ENCODE measurements around the gene CLCN3. TPM values are rescaled to one million over a fixed set of nuclear protein-coding genes. Genes with fewer than 3 reads are reported as not detected.
"Not testable (repeated sequence)": the region's sequence is repeated elsewhere in the genome, so short reads cannot be mapped to it uniquely, and the experiment has no call there.

Gene CLCN3
- polyA plus RNA-seq, 2 donors: 18.8 to 22.3 TPM

DNA sequence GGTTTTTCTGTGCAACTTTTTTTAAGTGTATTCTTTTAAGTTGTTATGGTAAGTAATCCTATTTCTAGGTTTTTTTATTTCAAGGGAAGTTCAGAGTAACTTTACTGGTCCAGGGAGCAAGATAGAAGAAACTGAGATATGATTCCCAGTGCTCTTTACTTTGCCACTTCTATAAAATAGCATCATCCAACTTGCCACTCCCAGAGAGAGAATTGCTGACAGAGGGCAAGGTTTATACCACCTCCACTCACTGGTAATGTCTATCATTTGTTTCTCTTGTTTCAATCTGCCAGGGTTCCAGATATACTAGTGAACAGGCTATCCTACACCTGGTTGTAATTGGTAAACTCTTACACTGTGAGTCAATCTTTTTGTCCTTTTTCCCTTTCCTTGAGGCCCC is 3.5 kb upstream of the CLCN3 start:
- Histone ChIP-seq H3K36me3 (ENCODE audit: control insufficient read depth in 2 of 2, insufficient read depth in 2 of 2, low read length in 1 of 2) (no peaks in the 10 kb centered on the region), H3K4me3 (ENCODE audit: low read depth in 1 of 2, low read length in 2 of 2) (no peak overlapping the region), H3K27ac (ENCODE audit: low read depth in 2 of 2, low read length in 1 of 2) (no peak overlapping the region), H3K4me1 (ENCODE audit: control insufficient read depth in 2 of 2, insufficient read depth in 2 of 2, low read length in 1 of 2) (no peaks in the 10 kb centered on the region), H3K27me3 (ENCODE audit: control insufficient read depth in 1 of 2, insufficient read depth in 2 of 2, low read length in 2 of 2) (no peaks in the 10 kb centered on the region), H3K9me3 (ENCODE audit: control insufficient read depth in 2 of 2, insufficient read depth in 1 of 2, low read depth in 1 of 2, low read length in 1 of 2) (no peaks in the 10 kb centered on the region)

DNA sequence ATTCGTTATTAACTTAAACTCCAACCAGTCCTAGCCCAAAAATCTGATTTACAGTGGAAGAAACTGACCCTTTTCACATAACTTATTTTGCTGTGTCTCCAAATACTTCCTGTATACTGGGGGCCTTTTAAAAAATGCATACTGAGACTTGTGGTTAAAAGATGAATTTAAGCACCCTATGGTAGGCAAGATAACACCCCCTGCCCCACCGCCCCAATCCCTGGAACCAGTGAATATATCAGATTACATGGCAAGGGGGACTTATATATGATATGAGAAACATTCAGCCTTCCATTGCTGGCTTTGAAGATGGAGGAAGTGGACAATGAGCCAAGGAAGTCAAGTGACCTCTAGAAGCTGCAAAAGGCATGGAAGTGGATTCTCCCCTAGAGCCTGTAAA is 3.1 kb upstream of the CLCN3 start:
- H3K36me3 ChIP-seq (ENCODE audit: control insufficient read depth in 2 of 2, insufficient read depth in 2 of 2, low read length in 1 of 2): no peaks in the 10 kb centered on the region
- H3K27ac ChIP-seq (ENCODE audit: low read depth in 2 of 2, low read length in 1 of 2): no peak overlapping the region
- no peak overlapping the region for H3K4me3 ChIP-seq (ENCODE audit: low read depth in 1 of 2, low read length in 2 of 2)
- H3K9me3 ChIP-seq (ENCODE audit: control insufficient read depth in 2 of 2, insufficient read depth in 1 of 2, low read depth in 1 of 2, low read length in 1 of 2): no peaks in the 10 kb centered on the region
- no peaks in the 10 kb centered on the region for H3K27me3 ChIP-seq (ENCODE audit: control insufficient read depth in 1 of 2, insufficient read depth in 2 of 2, low read length in 2 of 2)
- no peaks in the 10 kb centered on the region for H3K4me1 ChIP-seq (ENCODE audit: control insufficient read depth in 2 of 2, insufficient read depth in 2 of 2, low read length in 1 of 2)
- 85 to 87% methylated on average over 2 of the region's 2 CpGs for WGBS, 2 donors

DNA sequence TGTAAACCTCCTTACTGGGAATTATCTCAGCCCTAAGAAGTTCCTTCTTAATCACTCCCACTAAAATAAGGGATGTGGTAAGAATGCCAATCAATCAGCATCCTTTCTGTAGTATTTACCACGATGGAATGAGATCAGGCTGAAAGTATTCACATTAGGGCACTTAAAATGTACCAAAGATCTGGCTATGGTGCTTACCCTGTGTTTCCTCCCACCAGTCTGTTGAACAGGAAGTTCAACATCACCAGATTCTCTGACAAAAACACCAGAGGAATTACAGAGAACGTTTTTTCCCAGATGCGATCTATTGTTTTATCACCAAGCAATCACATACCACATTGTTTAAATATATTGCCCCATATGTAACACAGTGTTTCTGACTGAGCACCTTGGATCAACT is 2.1 kb upstream of the CLCN3 start:
- no peaks in the 10 kb centered on the region for H3K36me3 ChIP-seq (ENCODE audit: control insufficient read depth in 2 of 2, insufficient read depth in 2 of 2, low read length in 1 of 2)
- no peak overlapping the region for H3K4me3 ChIP-seq (ENCODE audit: low read depth in 1 of 2, low read length in 2 of 2)
- H3K4me1 ChIP-seq (ENCODE audit: control insufficient read depth in 2 of 2, insufficient read depth in 2 of 2, low read length in 1 of 2): no peaks in the 10 kb centered on the region
- H3K27ac ChIP-seq (ENCODE audit: low read depth in 2 of 2, low read length in 1 of 2): no peak overlapping the region
- 47 to 59% methylated on average over 3 of the region's 3 CpGs for WGBS, 2 donors
- H3K27me3 ChIP-seq (ENCODE audit: control insufficient read depth in 1 of 2, insufficient read depth in 2 of 2, low read length in 2 of 2): no peaks in the 10 kb centered on the region
- H3K9me3 ChIP-seq (ENCODE audit: control insufficient read depth in 2 of 2, insufficient read depth in 1 of 2, low read depth in 1 of 2, low read length in 1 of 2): no peaks in the 10 kb centered on the region

DNA sequence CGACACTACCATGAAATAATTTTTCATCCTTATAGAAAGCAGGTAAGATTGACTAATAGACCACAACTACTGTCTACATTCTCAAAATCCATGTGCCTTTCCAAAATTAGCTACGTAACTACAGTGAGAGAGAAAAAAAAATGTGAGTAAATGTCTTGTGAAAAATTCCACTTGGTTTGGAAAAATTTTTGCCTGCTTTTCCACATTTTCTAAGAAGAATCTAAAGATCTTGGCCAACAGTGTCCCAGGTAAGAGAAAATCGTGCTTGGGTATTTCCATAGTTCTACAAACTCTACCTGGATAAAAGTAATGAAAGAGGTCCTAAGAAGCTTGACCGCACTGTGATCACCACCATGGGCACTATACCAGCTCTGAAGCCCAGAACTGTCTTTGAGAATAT is 1.4 kb upstream of the CLCN3 start:
- 84 to 88% methylated on average over 4 of the region's 4 CpGs for WGBS, 2 donors
- Histone ChIP-seq H3K36me3 (ENCODE audit: control insufficient read depth in 2 of 2, insufficient read depth in 2 of 2, low read length in 1 of 2) (no peaks in the 10 kb centered on the region), H3K27me3 (ENCODE audit: control insufficient read depth in 1 of 2, insufficient read depth in 2 of 2, low read length in 2 of 2) (no peaks in the 10 kb centered on the region), H3K4me3 (ENCODE audit: low read depth in 1 of 2, low read length in 2 of 2) (peak overlapping the region in 1 of 2 donors; percentile 73), H3K27ac (ENCODE audit: low read depth in 2 of 2, low read length in 1 of 2) (no peak overlapping the region), H3K4me1 (ENCODE audit: control insufficient read depth in 2 of 2, insufficient read depth in 2 of 2, low read length in 1 of 2) (no peaks in the 10 kb centered on the region), H3K9me3 (ENCODE audit: control insufficient read depth in 2 of 2, insufficient read depth in 1 of 2, low read depth in 1 of 2, low read length in 1 of 2) (no peaks in the 10 kb centered on the region)

DNA sequence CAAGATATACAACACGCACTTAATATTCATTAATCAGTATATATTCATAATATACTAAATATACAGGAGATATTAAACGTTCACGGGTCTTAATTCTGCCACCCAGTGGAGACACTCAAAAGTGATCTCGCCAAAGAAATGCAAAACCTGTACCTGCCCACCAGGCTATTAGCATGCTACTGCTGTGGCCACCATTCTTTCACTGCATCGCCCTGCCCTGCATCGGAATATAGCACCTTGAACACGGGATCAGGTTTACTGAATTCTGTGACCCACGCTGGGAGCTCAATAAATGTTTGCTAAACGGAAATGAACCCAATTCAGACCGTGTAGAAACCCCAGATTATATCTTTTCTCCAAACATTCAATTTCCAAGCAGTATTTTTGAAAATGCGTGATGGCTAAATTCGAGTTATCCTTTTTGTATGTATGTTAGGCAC is 840 bp upstream of the CLCN3 start:
- H3K9me3 ChIP-seq (ENCODE audit: control insufficient read depth in 2 of 2, insufficient read depth in 1 of 2, low read depth in 1 of 2, low read length in 1 of 2): no peaks in the 10 kb centered on the region
- WGBS, 2 donors: 1 to 2% methylated on average over 12 of the region's 12 CpGs
- no peaks in the 10 kb centered on the region for H3K27me3 ChIP-seq (ENCODE audit: control insufficient read depth in 1 of 2, insufficient read depth in 2 of 2, low read length in 2 of 2)
- H3K4me3 ChIP-seq (ENCODE audit: low read depth in 1 of 2, low read length in 2 of 2): peak overlapping the region; percentile 64 to 73
- no peaks in the 10 kb centered on the region for H3K36me3 ChIP-seq (ENCODE audit: control insufficient read depth in 2 of 2, insufficient read depth in 2 of 2, low read length in 1 of 2)
- H3K27ac ChIP-seq (ENCODE audit: low read depth in 2 of 2, low read length in 1 of 2): peak overlapping the region; percentile 92 to 99
- no peaks in the 10 kb centered on the region for H3K4me1 ChIP-seq (ENCODE audit: control insufficient read depth in 2 of 2, insufficient read depth in 2 of 2, low read length in 1 of 2)

DNA sequence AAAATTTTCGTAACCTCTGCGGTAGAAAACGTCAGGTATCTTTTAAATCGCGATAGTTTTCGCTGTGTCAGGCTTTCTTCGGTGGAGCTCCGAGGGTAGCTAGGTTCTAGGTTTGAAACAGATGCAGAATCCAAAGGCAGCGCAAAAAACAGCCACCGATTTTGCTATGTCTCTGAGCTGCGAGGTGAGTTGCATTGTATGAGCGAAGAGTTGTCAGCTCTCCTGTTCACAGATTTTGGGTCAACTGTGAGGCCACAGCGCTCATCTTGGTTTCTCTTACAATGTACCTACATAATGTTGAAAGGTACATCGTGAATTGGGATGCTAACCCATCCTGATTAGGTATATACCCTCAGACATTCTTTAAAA is 486 bp downstream of the CLCN3 start:
- 0 to 1% methylated on average over 14 of the region's 14 CpGs for WGBS, 2 donors
- Histone ChIP-seq H3K27me3 (ENCODE audit: control insufficient read depth in 1 of 2, insufficient read depth in 2 of 2, low read length in 2 of 2) (no peaks in the 10 kb centered on the region), H3K9me3 (ENCODE audit: control insufficient read depth in 2 of 2, insufficient read depth in 1 of 2, low read depth in 1 of 2, low read length in 1 of 2) (no peaks in the 10 kb centered on the region), H3K4me3 (ENCODE audit: low read depth in 1 of 2, low read length in 2 of 2) (peak overlapping the region; percentile 64 to 73), H3K27ac (ENCODE audit: low read depth in 2 of 2, low read length in 1 of 2) (peak overlapping the region; percentile 92 to 99), H3K36me3 (ENCODE audit: control insufficient read depth in 2 of 2, insufficient read depth in 2 of 2, low read length in 1 of 2) (no peaks in the 10 kb centered on the region), H3K4me1 (ENCODE audit: control insufficient read depth in 2 of 2, insufficient read depth in 2 of 2, low read length in 1 of 2) (no peaks in the 10 kb centered on the region)

DNA sequence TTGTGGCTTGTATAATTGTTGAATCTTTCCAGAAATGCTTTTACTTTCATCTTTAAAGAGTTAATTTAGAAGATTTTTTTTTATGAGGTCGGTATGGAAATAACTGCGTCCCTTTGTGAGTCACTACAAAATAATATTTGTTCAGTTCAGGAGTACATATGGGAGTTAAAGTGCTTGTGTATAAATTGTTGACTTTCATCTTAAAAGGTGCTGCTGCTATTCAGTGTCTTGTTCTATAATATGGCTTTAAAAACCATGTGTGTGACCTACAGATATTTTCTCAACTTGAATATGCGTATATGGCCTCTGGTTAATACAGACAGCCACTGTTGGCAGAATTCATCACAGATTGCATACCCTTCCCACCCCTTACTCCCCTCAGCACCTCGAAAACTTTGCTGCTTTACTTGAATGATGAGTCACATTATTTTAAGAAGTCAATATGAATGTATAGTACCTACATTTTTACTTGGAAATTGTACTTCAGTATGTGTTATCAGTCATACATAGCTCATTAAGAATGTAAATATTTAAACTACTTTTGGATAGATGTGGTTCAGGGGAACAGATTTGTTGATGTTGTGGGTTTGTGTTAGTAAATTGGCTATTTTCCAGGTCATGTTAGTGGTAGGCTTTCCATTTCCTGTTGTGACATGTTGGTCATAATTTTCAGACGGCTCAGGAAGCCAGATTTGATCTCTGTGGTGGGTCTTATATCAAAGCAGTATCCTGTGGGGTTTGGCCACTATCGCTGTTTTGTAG is 1.5 kb downstream of the CLCN3 start:
- no peaks in the 10 kb centered on the region for H3K4me1 ChIP-seq (ENCODE audit: control insufficient read depth in 2 of 2, insufficient read depth in 2 of 2, low read length in 1 of 2)
- peak overlapping the region; percentile 18 to 51 for H3K27ac ChIP-seq (ENCODE audit: low read depth in 2 of 2, low read length in 1 of 2)
- H3K9me3 ChIP-seq (ENCODE audit: control insufficient read depth in 2 of 2, insufficient read depth in 1 of 2, low read depth in 1 of 2, low read length in 1 of 2): no peaks in the 10 kb centered on the region
- H3K27me3 ChIP-seq (ENCODE audit: control insufficient read depth in 1 of 2, insufficient read depth in 2 of 2, low read length in 2 of 2): no peaks in the 10 kb centered on the region
- 2 to 5% methylated on average over 6 of the region's 6 CpGs for WGBS, 2 donors
- peak overlapping the region; percentile 22 to 73 for H3K4me3 ChIP-seq (ENCODE audit: low read depth in 1 of 2, low read length in 2 of 2)
- no peaks in the 10 kb centered on the region for H3K36me3 ChIP-seq (ENCODE audit: control insufficient read depth in 2 of 2, insufficient read depth in 2 of 2, low read length in 1 of 2)

DNA sequence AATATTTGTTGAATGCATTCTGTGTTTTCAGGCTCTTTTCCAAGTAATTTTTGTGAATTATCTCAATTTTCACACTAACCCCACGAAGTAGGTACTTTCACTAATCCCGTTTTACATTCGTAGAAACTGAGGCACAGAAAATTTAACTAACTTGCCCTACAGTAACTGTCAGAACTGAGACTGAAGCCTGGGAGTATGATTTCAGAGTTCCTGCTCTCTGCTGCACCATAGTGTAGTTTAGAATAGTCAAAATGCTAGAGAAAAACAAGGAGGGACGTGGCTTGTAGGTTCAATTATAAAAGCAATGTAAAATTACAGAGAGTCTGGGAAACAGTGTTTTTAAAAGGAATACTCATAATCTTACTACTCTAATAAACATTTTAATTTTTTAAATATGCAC is 2.2 kb downstream of the CLCN3 start:
- Histone ChIP-seq H3K4me1 (ENCODE audit: control insufficient read depth in 2 of 2, insufficient read depth in 2 of 2, low read length in 1 of 2) (no peaks in the 10 kb centered on the region), H3K4me3 (ENCODE audit: low read depth in 1 of 2, low read length in 2 of 2) (peak overlapping the region in 1 of 2 donors; percentile 73), H3K27ac (ENCODE audit: low read depth in 2 of 2, low read length in 1 of 2) (no peak overlapping the region), H3K9me3 (ENCODE audit: control insufficient read depth in 2 of 2, insufficient read depth in 1 of 2, low read depth in 1 of 2, low read length in 1 of 2) (no peaks in the 10 kb centered on the region), H3K27me3 (ENCODE audit: control insufficient read depth in 1 of 2, insufficient read depth in 2 of 2, low read length in 2 of 2) (no peaks in the 10 kb centered on the region), H3K36me3 (ENCODE audit: control insufficient read depth in 2 of 2, insufficient read depth in 2 of 2, low read length in 1 of 2) (no peaks in the 10 kb centered on the region)
- WGBS, 2 donors: 10 to 22% methylated on average over 4 of the region's 4 CpGs

DNA sequence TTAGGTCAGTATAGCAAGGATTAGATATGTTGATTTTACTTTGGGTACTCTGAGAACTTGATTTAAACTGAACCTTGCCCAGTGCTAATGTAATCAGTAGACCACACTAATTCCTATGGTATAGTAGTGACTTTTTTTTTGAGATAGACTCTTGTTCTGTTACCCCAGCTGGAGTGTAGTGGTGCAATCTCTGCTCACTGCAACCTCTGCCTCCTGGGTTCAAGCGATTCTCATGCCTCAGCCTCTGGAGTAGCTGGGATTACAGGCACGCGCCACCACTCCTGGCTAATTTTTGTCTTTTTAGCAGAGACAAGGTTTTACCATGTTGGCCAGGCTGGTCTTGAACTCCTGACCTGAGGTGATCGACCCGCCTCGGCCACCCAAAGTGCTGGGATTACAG is 3.6 kb downstream of the CLCN3 start:
- not testable (repeated sequence) for H3K27me3 ChIP-seq (ENCODE audit: control insufficient read depth in 1 of 2, insufficient read depth in 2 of 2, low read length in 2 of 2); H3K36me3 ChIP-seq (ENCODE audit: control insufficient read depth in 2 of 2, insufficient read depth in 2 of 2, low read length in 1 of 2); H3K4me3 ChIP-seq (ENCODE audit: low read depth in 1 of 2, low read length in 2 of 2); H3K9me3 ChIP-seq (ENCODE audit: control insufficient read depth in 2 of 2, insufficient read depth in 1 of 2, low read depth in 1 of 2, low read length in 1 of 2); H3K27ac ChIP-seq (ENCODE audit: low read depth in 2 of 2, low read length in 1 of 2); H3K4me1 ChIP-seq (ENCODE audit: control insufficient read depth in 2 of 2, insufficient read depth in 2 of 2, low read length in 1 of 2)
- WGBS, 2 donors: 95 to 96% methylated on average over 6 of the region's 6 CpGs

DNA sequence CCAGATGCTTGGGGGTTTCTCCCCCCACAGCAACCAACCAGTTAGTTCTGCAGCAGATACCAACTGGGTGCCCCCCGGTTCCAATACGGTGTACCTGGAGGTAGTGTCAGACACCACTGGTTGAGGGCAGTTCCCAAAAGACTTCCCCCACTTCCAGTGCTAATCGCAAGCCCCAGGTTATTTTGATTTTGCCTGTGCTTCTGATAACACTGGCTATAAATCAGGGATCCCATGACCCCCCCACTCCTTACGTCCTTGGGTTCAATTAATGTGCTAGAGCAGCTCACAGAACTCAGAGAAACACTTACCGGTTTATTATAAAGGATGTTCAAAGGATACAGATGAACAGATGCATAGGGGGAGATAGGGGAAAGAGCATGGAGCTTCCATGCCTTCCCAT is 5.5 kb downstream of the CLCN3 start:
- Histone ChIP-seq H3K9me3 (ENCODE audit: control insufficient read depth in 2 of 2, insufficient read depth in 1 of 2, low read depth in 1 of 2, low read length in 1 of 2) (no peaks in the 10 kb centered on the region), H3K4me1 (ENCODE audit: control insufficient read depth in 2 of 2, insufficient read depth in 2 of 2, low read length in 1 of 2) (no peaks in the 10 kb centered on the region), H3K4me3 (ENCODE audit: low read depth in 1 of 2, low read length in 2 of 2) (no peak overlapping the region), H3K27ac (ENCODE audit: low read depth in 2 of 2, low read length in 1 of 2) (no peak overlapping the region), H3K36me3 (ENCODE audit: control insufficient read depth in 2 of 2, insufficient read depth in 2 of 2, low read length in 1 of 2) (no peaks in the 10 kb centered on the region), H3K27me3 (ENCODE audit: control insufficient read depth in 1 of 2, insufficient read depth in 2 of 2, low read length in 2 of 2) (no peaks in the 10 kb centered on the region)
- WGBS, 2 donors: 89 to 93% methylated on average over 5 of the region's 5 CpGs
